GM21528 (cell line): ENCODE measurements around the gene AOAH.
A peak's percentile ranks its signal among the peaks of the same experiment; 100 is the strongest.

Experiments used
- ATAC-seq: cut with Tn5 transposase; IDR thresholded peaks from one replicate; pipeline ENCODE4 v1.9.1; 2021; ENCODE audit warnings: mild to moderate bottlenecking, moderate library complexity; ENCODE audit not compliant: unreplicated experiment, low FRiP score

Gene AOAH

DNA sequence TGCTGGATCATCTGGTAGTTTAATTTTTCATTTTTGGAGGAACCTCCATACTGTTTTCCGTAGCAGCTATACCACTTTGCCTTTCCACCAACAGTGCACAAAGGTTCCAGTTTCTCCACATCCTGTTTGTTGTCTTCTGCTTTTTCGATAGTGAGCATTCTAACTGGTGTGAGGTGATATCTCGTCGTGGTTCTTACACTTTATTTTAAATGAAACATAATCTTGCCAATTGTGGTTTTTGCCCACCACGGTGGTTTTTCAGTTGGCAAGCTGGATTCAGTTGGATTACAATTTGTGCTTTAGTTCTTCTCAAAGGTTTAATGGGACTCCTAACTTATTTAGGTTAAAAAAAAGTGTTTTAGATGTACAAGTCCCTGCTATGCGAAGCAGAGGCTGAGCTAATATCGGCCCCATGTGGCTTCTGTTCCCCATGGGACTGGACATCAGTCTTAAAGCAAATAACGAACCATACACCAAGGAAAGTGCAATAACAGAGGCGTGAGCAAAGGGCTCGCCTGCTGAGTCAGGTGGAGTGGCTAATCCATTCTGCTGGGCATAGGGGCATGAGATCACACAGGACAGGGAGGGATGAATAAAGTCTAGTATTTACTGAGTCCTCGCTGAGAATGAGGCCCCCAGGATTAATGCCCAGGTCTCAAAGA, 153.6 kb downstream of the AOAH start:
- ATAC-seq: no peak

GRCh38 chr7:36568452-36568849, 155.8 kb downstream of the AOAH start:
- ATAC-seq: no peak

- ATAC-seq: no peak
Measured at GRCh38 chr7:36567699-36568451, 156.4 kb downstream of the AOAH start.

DNA sequence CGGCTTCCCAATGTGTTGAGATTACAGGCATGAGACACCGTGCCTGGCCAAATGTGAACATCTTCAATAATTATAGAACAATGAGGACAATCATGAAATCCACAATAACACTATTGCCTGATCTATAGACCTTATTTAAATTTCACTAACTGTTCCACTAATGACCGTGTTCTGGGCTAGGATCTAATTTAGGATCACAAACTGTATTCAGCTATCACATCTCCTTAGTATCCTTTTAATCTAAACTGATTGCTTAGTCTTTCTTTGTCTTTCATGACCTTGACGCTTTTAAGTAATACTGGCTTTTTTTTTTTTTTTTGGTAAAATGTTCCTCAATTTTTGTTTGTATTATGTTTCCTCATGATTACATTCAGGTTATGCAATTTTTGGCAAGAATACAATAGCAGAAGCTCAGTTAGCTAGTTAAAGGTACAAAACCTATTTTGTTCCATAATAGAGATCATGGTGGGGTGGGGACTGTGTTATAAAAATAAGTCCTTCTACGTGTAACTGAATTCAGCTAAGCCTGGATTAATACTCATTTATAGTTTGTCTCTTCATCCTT, 158.4 kb downstream of the AOAH start:
- ATAC-seq: no peak

GRCh38 chr7:36564489-36564888, 159.8 kb downstream of the AOAH start:
- ATAC-seq: no peak

DNA sequence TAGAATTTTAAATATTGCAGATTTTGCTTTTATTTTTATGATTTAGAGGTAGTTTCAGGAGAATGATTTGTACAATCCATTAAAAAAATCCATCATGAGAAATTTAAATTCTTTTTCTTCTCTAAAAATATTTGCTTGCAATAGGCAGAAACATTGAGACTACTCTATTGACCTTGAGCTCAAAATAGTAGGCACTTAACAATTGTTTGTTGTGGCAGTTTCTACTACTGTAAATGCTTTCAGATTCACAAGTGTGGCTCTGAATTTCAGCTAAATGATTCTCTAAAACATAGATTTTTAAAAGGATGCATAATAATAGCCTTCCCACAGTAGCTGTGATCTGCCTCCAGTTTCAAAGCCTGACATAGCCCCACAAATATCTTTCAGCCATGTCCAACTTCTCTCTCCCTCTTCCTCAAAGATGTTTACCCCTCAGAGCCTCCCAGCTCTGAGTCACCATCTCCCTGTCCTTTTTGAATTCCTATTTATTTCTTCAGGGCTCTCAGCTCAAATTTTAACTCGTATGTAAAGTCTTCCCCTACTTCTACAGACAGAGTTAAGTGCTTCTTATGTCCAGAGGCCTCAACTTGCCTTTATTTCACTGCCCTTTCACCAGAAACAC, 160.5 kb downstream of the AOAH start:
- ATAC-seq: no peak

- ATAC-seq: no peak
Measured at GRCh38 chr7:36562121-36562520, 162.2 kb downstream of the AOAH start.

- ATAC-seq: no peak
Measured at GRCh38 chr7:36549029-36549428, 175.3 kb downstream of the AOAH start.

DNA sequence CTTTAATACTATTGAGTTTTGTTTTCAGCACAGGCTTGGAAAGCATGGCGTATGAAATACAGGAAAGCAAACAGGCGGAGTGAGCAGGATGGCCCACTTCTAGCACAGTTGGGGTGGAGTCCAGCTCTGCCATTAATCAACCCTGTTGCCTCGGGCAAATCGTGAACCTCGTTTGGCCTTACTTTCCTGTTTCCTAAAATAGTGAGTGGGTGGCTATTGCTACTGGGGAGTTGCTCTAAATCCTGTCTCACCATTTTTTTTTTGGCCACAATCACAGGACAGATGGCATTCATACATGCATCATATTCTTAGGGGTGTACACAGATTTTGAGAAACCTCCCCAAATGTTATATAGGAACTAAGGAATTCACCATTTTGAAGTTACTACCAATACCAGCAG, 176.9 kb downstream of the AOAH start:
- ATAC-seq: no peak

DNA sequence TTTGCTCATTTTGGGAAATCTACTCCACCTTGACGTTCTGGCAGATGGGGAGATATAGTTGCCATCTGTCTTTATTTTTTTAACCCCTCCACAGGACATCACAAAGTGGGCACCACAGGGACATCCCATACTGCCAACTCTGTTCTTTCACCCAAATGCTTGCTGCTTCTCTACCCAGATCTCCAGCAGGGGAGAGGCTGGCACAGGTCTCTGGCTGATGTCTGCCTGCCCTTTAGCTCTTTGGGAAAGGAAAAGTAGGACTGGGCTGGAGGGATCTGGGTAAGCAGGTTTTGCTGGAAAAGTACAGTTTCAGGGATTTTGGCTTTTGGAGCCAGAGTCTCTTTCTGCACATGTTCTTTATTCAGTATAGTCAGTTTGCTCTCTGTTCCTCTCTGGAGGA, 178.0 kb downstream of the AOAH start:
- ATAC-seq: no peak

GRCh38 chr7:36545291-36545690, 179.0 kb downstream of the AOAH start:
- ATAC-seq: no peak

GRCh38 chr7:36538126-36538525, 186.2 kb downstream of the AOAH start:
- ATAC-seq: no peak

DNA sequence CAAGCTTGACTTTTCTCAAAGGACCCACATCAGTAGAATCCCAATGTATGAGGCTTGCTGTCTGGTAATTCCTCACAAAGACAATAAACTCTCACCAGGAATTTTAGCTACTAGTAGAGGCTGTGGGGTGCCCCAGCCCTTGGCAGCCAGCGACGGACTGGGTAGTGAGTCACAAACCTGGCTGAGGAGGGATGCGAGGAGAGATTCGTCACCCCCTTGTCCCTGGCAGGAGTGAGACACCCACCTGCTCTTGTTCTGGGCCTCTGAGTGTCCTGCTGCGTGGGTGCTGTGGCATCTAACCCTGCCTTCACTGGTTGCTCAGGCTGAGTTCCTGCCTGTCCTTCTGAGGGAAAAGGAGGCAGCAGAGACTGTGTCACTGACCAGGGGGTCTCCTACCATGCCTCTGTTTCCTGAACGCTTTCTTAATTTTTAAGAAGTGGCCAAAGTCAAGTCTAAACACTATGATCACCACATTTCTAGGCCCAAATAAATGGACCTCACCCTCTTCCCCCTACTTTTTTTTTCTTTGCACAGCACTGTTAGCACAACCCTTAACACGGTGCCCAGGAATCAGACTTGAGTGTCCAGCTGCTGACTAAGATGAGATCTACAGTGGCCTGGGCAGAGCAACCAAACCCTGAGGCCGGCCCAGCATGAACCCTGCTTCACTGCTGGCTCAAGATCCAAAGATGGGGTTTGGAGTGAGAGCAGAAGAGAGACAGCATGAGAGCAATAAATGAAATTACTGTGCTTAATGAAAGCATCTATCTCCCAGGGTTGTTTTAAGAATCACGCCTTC, 188.2 kb downstream of the AOAH start:
- ATAC-seq: no peak

- no peak for ATAC-seq
Measured at GRCh38 chr7:36533717-36534116, 190.6 kb downstream of the AOAH start.

- no peak for ATAC-seq
Measured at GRCh38 chr7:36532981-36533499, 191.3 kb downstream of the AOAH start.

- ATAC-seq: no peak
Measured at GRCh38 chr7:36531951-36532350, 192.3 kb downstream of the AOAH start.

DNA sequence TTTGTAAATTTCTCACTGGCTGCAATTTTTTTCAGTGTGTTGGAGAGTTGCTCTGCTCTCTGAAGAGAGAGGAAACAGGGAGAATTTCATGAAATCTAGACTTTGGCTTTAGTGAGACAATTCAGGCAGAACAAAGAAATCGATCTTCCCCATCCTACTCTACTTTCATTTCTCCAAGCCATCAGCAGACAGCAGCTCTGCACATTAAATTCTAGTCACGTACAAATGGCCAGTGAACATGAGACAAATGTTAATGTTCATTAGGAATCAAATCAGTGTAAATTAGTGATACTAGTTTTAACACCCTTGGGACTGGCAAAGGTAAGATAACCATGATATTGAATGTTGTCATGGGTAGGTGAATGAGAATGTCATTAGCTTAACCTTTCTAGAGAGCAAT, 193.8 kb downstream of the AOAH start:
- no peak for ATAC-seq

- ATAC-seq: no peak
Measured at GRCh38 chr7:36527549-36527913, 196.8 kb downstream of the AOAH start.

- peak; percentile 71 for ATAC-seq
Measured at GRCh38 chr7:36526863-36527548, 197.3 kb downstream of the AOAH start.
